NK-92 treated with Interleukin-12 subunit alpha and Interleukin-12 subunit beta, amount 100 ng/mL, for 24 hours (cell line): ENCODE measurements around the gene TMEM198.
A peak's percentile ranks its signal among the peaks of the same experiment; 100 is the strongest.

Source experiments
- DNase-seq: peaks from one replicate; lab custom pipeline; 2025; lab: John Stamatoyannopoulos, UW

Gene TMEM198

GRCh38 chr2:219543596-219544358 is at the start of gene TMEM198, which contains the start of gene CHPF:
TMEM198 (plus strand) TSS chr2:219544028; CDS start chr2:219544728, 700 bp downstream.
CHPF (minus strand) TSS chr2:219543809; CDS start chr2:219543538, 271 bp downstream.
- peak; percentile 98 for DNase-seq

GRCh38 chr2:219494952-219495530 is 48.8 kb upstream of the TMEM198 start:
- DNase-seq: no peak

GRCh38 chr2:219495531-219496122 is 48.2 kb upstream of the TMEM198 start:
- peak; percentile 13 for DNase-seq

DNA sequence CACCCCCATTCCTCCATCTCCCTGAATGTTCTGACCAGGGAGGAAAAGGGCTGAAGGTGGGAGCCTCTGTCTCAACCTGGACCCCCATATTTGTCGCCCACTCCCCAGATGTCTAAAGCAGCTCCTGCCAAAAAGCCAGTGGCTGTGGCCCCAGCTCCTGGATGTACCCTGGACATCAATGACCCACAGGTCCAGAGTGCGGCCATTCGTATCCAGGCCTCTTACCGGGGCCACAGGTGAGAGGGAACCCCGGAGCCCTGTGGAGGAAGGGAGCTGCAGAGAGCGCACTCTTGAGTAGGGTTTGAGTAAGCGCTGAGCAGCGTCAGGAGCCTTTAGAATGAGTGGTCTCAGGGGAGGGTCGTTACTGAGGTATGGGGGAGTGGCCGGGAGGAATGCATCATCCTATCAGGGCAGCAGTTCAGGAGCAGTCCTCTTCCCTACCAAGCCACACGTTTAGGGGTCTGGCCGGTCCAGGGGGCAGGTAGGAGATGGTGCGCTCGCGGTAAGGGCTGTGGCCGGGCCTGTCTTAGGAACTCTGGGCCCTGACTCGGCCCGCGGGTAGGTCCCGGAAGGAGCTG is 47.5 kb upstream of the TMEM198 start:
- no peak for DNase-seq

- no peak for DNase-seq
Observed at GRCh38 chr2:219496825-219497494, 46.9 kb upstream of the TMEM198 start.

DNA sequence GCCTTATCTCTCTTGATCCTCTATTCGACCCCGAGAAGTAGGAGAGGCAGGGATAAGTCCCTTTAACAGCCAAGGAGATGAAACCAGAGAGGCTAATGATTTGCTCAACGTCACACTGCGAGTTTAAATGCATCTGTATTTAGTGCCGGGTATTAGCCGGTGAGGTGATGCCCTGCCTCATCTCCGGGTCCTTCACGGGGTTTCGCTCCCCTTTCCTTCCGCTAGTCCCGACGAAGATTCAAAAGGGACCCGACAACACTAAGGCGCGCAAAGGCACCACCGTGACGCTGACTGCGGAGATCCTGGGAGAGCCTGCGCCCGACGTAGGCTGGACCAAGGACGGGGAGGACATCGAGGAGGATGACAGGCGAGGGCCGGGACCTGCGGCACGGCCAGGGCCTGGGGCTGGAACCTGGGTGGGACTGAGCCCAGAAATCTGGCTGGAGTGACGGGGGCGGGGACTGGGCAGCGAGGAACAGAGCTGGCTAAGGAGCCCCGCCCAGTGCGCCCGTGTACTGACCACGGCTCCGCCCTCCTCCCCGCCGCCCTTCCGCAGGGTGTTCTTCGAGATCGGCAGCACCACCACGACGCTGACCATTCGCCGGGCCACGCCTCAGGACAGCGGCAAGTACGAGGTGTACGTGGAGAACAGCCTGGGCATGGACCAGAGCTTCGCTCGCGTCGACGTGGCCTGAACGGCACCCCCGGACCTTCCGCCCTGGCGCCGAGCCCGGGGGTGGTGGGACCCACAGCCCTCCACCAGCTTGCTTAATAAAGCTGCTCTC is 46.1 kb upstream of the TMEM198 start:
- DNase-seq: no peak

- DNase-seq: peak; percentile 85
Observed at GRCh38 chr2:219498280-219499057, 45.4 kb upstream of the TMEM198 start, which contains the start of gene GMPPA. GMPPA (plus strand) TSS chr2:219498891; CDS start chr2:219499976, 1,085 bp downstream.

DNA sequence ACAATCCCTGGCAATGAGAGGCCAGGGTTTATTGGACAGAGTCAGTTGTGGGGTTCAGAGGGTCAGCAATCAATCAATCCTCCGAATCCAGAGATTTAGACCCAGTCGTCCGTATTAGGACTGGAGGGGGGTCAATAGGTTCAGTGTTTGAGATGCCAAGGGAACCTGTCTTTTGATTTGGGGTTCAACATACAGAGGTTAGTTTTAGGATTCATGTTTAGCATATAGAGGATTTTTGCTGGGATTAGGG is 44.8 kb upstream of the TMEM198 start:
- no peak for DNase-seq

- DNase-seq: no peak
Observed at GRCh38 chr2:219499555-219499954, 44.3 kb upstream of the TMEM198 start.

DNA sequence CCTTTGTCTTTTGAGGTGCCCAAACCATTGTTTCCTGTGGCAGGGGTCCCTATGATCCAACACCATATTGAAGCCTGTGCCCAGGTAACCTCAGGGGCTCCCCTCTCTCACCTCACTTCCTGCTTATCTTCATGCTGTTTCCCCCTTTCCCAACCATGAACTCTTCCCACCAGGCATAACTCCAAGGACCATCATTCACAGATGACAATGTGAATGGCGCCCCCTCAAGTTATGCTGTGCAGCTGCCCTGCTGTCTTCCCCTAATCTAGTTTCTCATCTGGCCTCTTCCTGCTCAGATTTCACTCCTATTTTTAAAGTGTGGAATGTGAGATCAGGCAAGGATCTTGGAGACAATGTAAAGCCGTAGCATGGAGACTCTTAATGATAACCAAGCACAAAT is 43.7 kb upstream of the TMEM198 start:
- DNase-seq: no peak

GRCh38 chr2:219501849-219502248 is 42.0 kb upstream of the TMEM198 start:
- DNase-seq: no peak

DNA sequence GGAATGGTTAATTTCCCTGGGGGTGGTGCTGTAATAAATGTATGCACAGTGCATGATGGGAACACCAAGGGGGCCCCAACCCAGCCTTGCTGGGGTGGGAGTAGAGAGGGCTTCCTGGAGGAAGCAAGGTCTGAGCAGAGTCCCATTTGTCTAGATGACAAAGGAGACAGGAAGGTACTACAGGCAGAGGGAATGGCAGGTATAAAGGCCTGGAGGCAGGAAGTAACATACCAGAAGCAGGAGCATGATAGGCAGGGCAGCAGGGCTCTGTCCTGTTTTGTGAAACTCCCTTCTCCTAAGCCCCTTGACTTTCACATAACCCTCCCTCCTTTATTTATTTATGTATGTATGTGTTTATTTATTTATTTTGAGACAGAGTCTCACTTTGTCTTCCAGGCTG is 41.2 kb upstream of the TMEM198 start:
- no peak for DNase-seq

DNA sequence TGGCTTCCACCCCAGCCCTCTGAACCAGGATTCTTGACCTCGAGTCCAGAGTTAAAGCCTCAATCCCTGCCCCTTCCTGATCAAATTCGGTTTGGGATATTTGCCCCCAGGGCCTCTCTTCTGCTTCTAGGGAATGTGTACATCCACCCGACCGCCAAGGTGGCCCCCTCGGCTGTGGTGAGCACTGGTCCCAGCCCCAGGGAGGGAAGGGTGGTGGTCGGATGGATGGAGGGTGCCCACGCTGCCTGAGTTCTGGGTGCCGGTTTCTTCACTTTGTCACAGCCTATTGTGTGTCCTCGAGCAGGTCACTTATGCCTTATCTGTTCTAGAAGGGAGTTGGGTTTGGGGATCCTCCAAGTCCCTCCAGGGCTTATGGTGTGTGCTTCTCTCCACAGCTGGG is 38.2 kb upstream of the TMEM198 start:
- no peak for DNase-seq

GRCh38 chr2:219506153-219506801 is 37.6 kb upstream of the TMEM198 start:
- DNase-seq: no peak

GRCh38 chr2:219506802-219507526 is 36.9 kb upstream of the TMEM198 start:
- no peak for DNase-seq

DNA sequence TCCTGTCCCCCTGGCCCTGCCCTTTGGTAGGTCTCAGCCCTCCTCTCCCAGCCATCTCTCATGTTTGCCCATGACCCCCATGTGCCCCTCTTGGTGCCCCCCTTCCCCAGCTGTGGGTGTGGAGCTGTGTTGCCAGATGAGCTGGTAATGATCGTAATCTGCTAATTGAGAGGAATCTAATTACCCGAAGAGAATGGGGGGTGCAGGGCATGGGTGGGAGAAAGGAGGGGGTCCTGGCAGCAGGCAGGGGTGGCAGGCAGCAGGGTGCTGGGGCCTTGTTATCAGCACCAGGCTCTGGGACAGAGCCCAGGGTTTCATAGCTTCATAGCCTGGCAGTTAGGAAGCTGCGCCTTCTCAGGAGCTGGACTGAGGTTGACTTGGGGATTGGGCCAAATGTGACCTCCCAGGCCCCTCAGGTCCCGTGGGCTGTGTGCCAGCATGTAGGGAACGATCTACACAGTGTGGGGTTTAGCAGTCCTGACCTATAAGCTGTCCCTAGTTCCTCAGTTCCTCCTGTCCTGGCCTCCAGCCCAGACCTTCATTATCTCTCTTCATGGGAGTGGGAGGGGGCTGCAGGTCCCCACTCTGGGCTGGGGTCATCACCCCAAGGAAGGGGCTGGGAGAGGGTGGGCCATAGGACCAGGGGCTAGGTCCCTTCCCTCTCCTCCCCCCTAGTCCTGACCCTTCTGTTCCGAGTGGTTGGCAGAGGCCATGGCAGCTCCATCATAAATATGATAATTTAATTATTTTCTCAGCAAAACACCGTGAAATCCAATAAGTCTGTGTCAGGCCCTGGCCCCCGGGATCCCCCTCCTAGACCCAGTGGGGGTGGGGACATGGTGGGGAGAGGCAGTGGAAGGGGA is 36.0 kb upstream of the TMEM198 start:
- no peak for DNase-seq

DNA sequence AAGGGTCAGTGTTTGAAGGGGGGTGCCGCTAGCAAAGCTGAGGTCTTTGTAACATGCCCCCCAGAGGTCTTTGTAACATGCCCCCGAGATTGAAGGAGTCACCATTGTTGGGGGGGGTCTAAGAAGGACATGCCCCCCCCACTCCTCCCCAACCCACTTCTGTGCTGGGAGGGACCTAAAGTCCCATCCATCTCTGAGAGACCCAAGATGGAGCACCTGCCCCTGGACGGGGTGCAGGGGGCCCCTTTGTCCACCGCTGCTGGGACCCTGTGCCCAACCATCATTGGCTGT is 35.4 kb upstream of the TMEM198 start:
- DNase-seq: no peak

DNA sequence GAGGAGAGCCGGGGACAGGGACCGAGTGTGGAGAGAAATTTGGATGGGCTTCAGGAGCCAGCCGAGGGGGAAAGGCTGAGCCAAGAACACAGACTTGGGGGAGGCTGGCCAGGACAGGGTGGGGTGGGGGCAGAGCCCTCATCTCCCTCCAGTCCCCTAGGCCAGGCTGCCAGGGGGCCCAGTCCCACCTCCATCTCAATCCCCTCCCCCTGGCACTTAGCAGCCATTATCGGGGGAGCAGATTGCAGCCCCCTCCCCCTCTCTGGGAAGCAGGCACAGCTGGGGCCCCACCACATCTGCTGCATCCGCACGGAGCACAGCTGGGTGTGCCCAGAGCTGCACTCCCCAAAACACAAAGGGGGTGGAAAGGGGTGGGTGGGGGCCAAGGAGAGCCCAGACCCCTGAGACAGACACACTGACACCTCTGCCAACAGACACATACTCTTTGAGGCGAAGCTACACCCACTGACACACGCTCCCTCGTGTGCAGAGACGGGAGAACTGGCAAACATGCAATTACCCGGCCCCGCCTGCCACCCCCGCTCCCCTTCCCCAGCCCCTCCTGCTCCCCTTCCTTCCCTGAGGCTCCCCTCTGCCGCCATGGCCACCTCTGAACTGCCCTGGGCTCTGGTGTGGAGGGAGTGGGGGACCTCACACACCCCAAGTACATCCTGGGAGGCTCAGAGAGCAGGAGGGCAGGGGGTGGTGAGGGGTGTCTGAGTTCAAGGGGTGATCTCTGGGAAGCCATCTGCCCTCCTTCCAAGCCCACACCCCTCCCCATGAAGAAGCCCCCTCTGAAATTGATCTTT is 34.7 kb upstream of the TMEM198 start:
- no peak for DNase-seq
